HepG2 (cell line): ENCODE results near the gene BIRC5. TPM values are rescaled to one million over a fixed set of nuclear protein-coding genes. Genes with fewer than 3 reads are reported as not detected.

ENCODE experiments used
- AFF4 ChIP-seq: sonication (generic); formaldehyde crosslinking; IDR thresholded peaks from 2 replicates; pipeline ENCODE4 v1.4.0; 2020; ENCODE audit warnings: missing genetic modification reagents
- AGO2 ChIP-seq: fragments of 200-400 bp; formaldehyde crosslinking; optimal IDR thresholded peaks from 2 replicates; pipeline ENCODE3; 2017; ENCODE audit warnings: mild to moderate bottlenecking, low read depth, low read length, moderate library complexity
- ATF7 ChIP-seq, 2 experiments: fragments of 450-650 bp in 1 of 2; sonication (generic) in 1 of 2; formaldehyde crosslinking in 1 of 2; IDR thresholded peaks; 2 replicates each; pipeline versions ENCODE4 v1.4.0 to v1.6.1; 2016 to 2020; ENCODE audit warnings: antibody characterized with exemption in 1 of 2, mild to moderate bottlenecking in 1 of 2, missing genetic modification reagents in 1 of 2
- DPF2 ChIP-seq: sonication (generic); formaldehyde crosslinking; IDR thresholded peaks from 2 replicates; pipeline ENCODE4 v1.4.0; 2020; ENCODE audit warnings: mild to moderate bottlenecking, low read depth, missing genetic modification reagents, borderline replicate concordance
- MYC ChIP-seq: sonication (generic); formaldehyde crosslinking; IDR thresholded peaks from 2 replicates; pipeline ENCODE4 v1.9.0; 2021; ENCODE audit warnings: missing genetic modification reagents, borderline replicate concordance
- MYNN ChIP-seq: sonication (generic); formaldehyde crosslinking; IDR thresholded peaks from 2 replicates; pipeline ENCODE4 v1.4.0; 2020; ENCODE audit warnings: mild to moderate bottlenecking, low read depth, missing genetic modification reagents
- NCOA2 ChIP-seq: sonication (generic); formaldehyde crosslinking; IDR thresholded peaks from 2 replicates; pipeline ENCODE4 v1.8.0; 2022; ENCODE audit warnings: inconsistent platforms
- NCOA5 ChIP-seq: sonication (generic); formaldehyde crosslinking; IDR thresholded peaks from 2 replicates; pipeline ENCODE4 v1.4.0; 2020; ENCODE audit warnings: missing genetic modification reagents
- NR0B2 ChIP-seq: sonication (generic); formaldehyde crosslinking; IDR thresholded peaks from 2 replicates; pipeline ENCODE4 v1.4.0; 2020; ENCODE audit warnings: mild to moderate bottlenecking, missing genetic modification reagents
- ONECUT2 ChIP-seq: sonication (generic); formaldehyde crosslinking; IDR thresholded peaks from 2 replicates; pipeline ENCODE4 v1.4.0; 2020; ENCODE audit warnings: missing genetic modification reagents
- RXRB ChIP-seq: IDR thresholded peaks from 2 replicates; pipeline ENCODE4 v1.6.1; 2016; ENCODE audit warnings: borderline replicate concordance, missing genetic modification reagents, missing compliant biosample characterization
- SIN3A ChIP-seq: IDR thresholded peaks from 2 replicates; pipeline ENCODE4 v1.6.1; 2011; ENCODE audit warnings: low read depth, mild to moderate bottlenecking, control low read depth, low read length, borderline replicate concordance
- SKI ChIP-seq: fragments of 450-650 bp; IDR thresholded peaks from one replicate; pipeline ENCODE4 v1.6.1; 2018; ENCODE audit warnings: mild to moderate bottlenecking; ENCODE audit not compliant: partially characterized antibody
- TIGD3 ChIP-seq: sonication (generic); formaldehyde crosslinking; IDR thresholded peaks from 2 replicates; pipeline ENCODE4 v1.5.1; 2020; ENCODE audit warnings: mild to moderate bottlenecking, missing genetic modification reagents, borderline replicate concordance
- ZNF256 ChIP-seq: sonication (generic); formaldehyde crosslinking; conservative IDR thresholded peaks from 2 replicates; pipeline ENCODE4 v1.4.0; 2020; ENCODE audit warnings: missing genetic modification reagents
- ZNF281 ChIP-seq: sonication (generic); formaldehyde crosslinking; IDR thresholded peaks from 2 replicates; pipeline ENCODE4 v1.4.0; 2020; ENCODE audit warnings: missing genetic modification reagents, borderline replicate concordance
- ZNF33B ChIP-seq: sonication (generic); formaldehyde crosslinking; IDR thresholded peaks from 2 replicates; pipeline ENCODE4 v1.5.1; 2020; ENCODE audit warnings: mild to moderate bottlenecking, missing genetic modification reagents
- ZNF570 ChIP-seq: sonication (generic); formaldehyde crosslinking; IDR thresholded peaks from 2 replicates; pipeline ENCODE4 v1.4.0; 2020; ENCODE audit warnings: mild to moderate bottlenecking, missing genetic modification reagents, borderline replicate concordance
- ZNF598 ChIP-seq: sonication (generic); formaldehyde crosslinking; IDR thresholded peaks from 2 replicates; pipeline ENCODE4 v1.5.1; 2020; ENCODE audit warnings: mild to moderate bottlenecking, missing genetic modification reagents, borderline replicate concordance
- ZNF776 ChIP-seq: sonication (generic); formaldehyde crosslinking; IDR thresholded peaks from 2 replicates; pipeline ENCODE4 v1.4.0; 2020; ENCODE audit warnings: mild to moderate bottlenecking, missing genetic modification reagents
- polyA plus RNA-seq, 8 experiments: library from polyadenylated mRNA; depleted of rRNA in 3 of 8; stranded (reverse) in 7 of 8; unstranded in 1 of 8; fragments of >200 nt; fragmentation: Illumina TruSeq in 4 of 8; extraction: Trizol in 4 of 8; gene quantifications; 2 replicates each; pipeline versions ENCODE4 v1.2.1 to v1.2.3, GENCODE V29; 2011 to 2016; ENCODE audit warnings: low read depth in 4 of 8, missing spikeins in 1 of 8, mixed read lengths in 1 of 8; ENCODE audit not compliant: insufficient read depth in 1 of 8
- total RNA-seq, 5 experiments: library from RNA; depleted of rRNA; stranded (reverse); fragments of >200 nt; fragmentation: Illumina TruSeq; extraction: Trizol; gene quantifications; 2 replicates each; pipeline ENCODE4 v1.2.3, GENCODE V29; 2016; ENCODE audit warnings: low read depth in 1 of 5

The BIRC5 gene
- total and polyA plus RNA-seq, 2 of the 13 experiments (the other 11 are each of a cell fraction or from before 2014, with no cell fraction given) = 30.3 to 135 TPM

GRCh38 chr17:78185981-78186691 is 27.9 kb upstream of the BIRC5 start (continued):
- TF ChIP-seq ZNF281 (no peak), TIGD3 (CRISPR knock-in tag) (no peak), ZNF598 (CRISPR knock-in tag) (0 out of 2 replicates have a peak, but pooled peaks have one; percentile 21), MYNN (CRISPR knock-in tag) (no peak), ZNF33B (CRISPR knock-in tag) (no peak), NCOA5 (CRISPR knock-in tag) (no peak), ZNF256 (no peak), DPF2 (CRISPR knock-in tag) (no peak), SIN3A (no peak), NCOA2 (CRISPR knock-in tag) (no peak), MYC (no peak), ZNF776 (CRISPR knock-in tag) (no peak), ATF7 (IDR thresholded peaks at IDR 0.05) (no peak), ATF7 (CRISPR knock-in tag; IDR thresholded peaks at IDR 0.05) (no peak), RXRB (no peak), SKI (no peak), NR0B2 (CRISPR knock-in tag) (no peak), ONECUT2 (CRISPR knock-in tag) (no peak), ZNF570 (CRISPR knock-in tag) (no peak), AFF4 (no peak), AGO2 (no peak)
